CD8-positive, alpha-beta memory T cell (primary cell): ENCODE results near the gene SPAAR. TPM values are rescaled to one million over a fixed set of nuclear protein-coding genes. Genes with fewer than 3 reads are reported as not detected.

ENCODE experiments used
- CTCF ChIA-PET: fragments of 350-600 bp; sonication (Branson Sonifier 250); formaldehyde crosslinking; loops from one replicate; lab custom pipeline; 2021; ENCODE audit warnings: antibody characterized with exemption; lab: Charles Lee
- POLR2A ChIA-PET: fragments of 350-600 bp; sonication (Branson Sonifier 250); formaldehyde crosslinking; loops from one replicate; lab custom pipeline; 2021; ENCODE audit warnings: antibody characterized with exemption; lab: Charles Lee
- DNase-seq, 5 donors: peaks; one replicate each; pipeline versions ENCODE4 v3.0.0 to v3.0.0-alpha.2; 2020 to 2022; ENCODE audit warnings: mixed read lengths in 1 of 5
- H3K27ac ChIP-seq: one replicate; pipeline ENCODE4 v1.7.0; 2013; ENCODE audit warnings: low read depth, mild to moderate bottlenecking, low read length, moderate library complexity
- H3K27me3 ChIP-seq: 2 replicates; pipeline ENCODE4 v1.7.0; 2013; ENCODE audit warnings: low read length, mild to moderate bottlenecking; ENCODE audit not compliant: insufficient read depth, poor library complexity, severe bottlenecking
- H3K36me3 ChIP-seq: 2 replicates; pipeline ENCODE4 v1.7.0; 2013; ENCODE audit warnings: mild to moderate bottlenecking, low read length, moderate library complexity; ENCODE audit not compliant: insufficient read depth
- H3K4me1 ChIP-seq: 2 replicates; pipeline ENCODE4 v1.7.0; 2013; ENCODE audit warnings: mild to moderate bottlenecking, low read length, moderate library complexity; ENCODE audit not compliant: insufficient read depth
- H3K4me3 ChIP-seq: 2 replicates; pipeline ENCODE4 v1.7.0; 2013; ENCODE audit warnings: mild to moderate bottlenecking, low read length
- H3K9me3 ChIP-seq: 2 replicates; pipeline ENCODE4 v1.7.0; 2013; ENCODE audit warnings: mild to moderate bottlenecking, low read length
- H3K27ac Mint-ChIP-seq, 8 donors: one replicate each; pipeline ENCODE4 v1.8.0; 2020 to 2021; ENCODE audit warnings: mixed read lengths in 8 of 8, mild to moderate bottlenecking in 6 of 8, inconsistent platforms in 3 of 8, moderate library complexity in 3 of 8
- H3K27me3 Mint-ChIP-seq, 2 donors: one replicate each; pipeline ENCODE4 v1.8.0; 2020 to 2021; ENCODE audit warnings: mixed read lengths in 2 of 2, mild to moderate bottlenecking in 1 of 2, moderate library complexity in 1 of 2
- H3K36me3 Mint-ChIP-seq, 3 donors: one replicate each; pipeline ENCODE4 v1.8.0; 2020 to 2021; ENCODE audit warnings: mixed read lengths in 3 of 3, inconsistent platforms in 1 of 3, mild to moderate bottlenecking in 1 of 3
- H3K4me1 Mint-ChIP-seq, 3 donors: one replicate each; pipeline ENCODE4 v1.8.0; 2020 to 2021; ENCODE audit warnings: mixed read lengths in 3 of 3, inconsistent platforms in 1 of 3, mild to moderate bottlenecking in 1 of 3
- H3K4me3 Mint-ChIP-seq, 7 donors: one replicate each; pipeline ENCODE4 v1.8.0; 2020 to 2021; ENCODE audit warnings: mixed read lengths in 7 of 7, mild to moderate bottlenecking in 6 of 7, moderate library complexity in 4 of 7, inconsistent platforms in 2 of 7
- H3K9me3 Mint-ChIP-seq, 5 donors: one replicate each; pipeline ENCODE4 v1.8.0; 2020 to 2022; ENCODE audit warnings: mixed read lengths in 5 of 5, mild to moderate bottlenecking in 3 of 5, moderate library complexity in 2 of 5, inconsistent platforms in 1 of 5
- polyA plus RNA-seq: library from polyadenylated mRNA; unstranded; fragments of 300-500 nt; fragmentation: Illumina TruSeq; gene quantifications from one replicate; pipeline ENCODE4 v1.2.3, GENCODE V29; 2021
- total RNA-seq, 2 experiments: library from RNA; stranded (reverse); gene quantifications; one replicate each; pipeline ENCODE4 v1.2.3, GENCODE V29; 2021

SPAAR gene
- total and polyA plus RNA-seq, 3 experiments from 2014 or later: not detected

- no peaks in the 10 kb centered on the region for H3K36me3 ChIP-seq
- no peaks in the 10 kb centered on the region for H3K9me3 Mint-ChIP-seq
- no peak overlapping the region for H3K4me3 ChIP-seq
- peaks cover 62% of the 10 kb centered on the region for H3K4me1 ChIP-seq
- H3K36me3 Mint-ChIP-seq: no peaks in the 10 kb centered on the region
- no peaks in the 10 kb centered on the region for H3K9me3 ChIP-seq
- H3K4me1 Mint-ChIP-seq: peaks cover 21 to 25% (median 24%) of the 10 kb centered on the region in 3 donors
- ChIA-PET POLR2A (interaction anchor here (0.6 kb wide), 1 partner anchor 216 kb away, joined by 3 read pairs; no protein-coding TSS in a partner anchor), CTCF (interaction anchor here (0.9 to 2.9 kb wide), 13 partner anchors 9 to 159 kb away, joined by 3 to 27 read pairs (median 4); partner anchors contain the start of gene SPAAR)
- no peaks in the 10 kb centered on the region for H3K27me3 ChIP-seq
- DNase-seq: peak; percentile 26 to 61 (median 35)
- no peak overlapping the region for H3K27ac ChIP-seq
- peak overlapping the region in 2 of 7 donors; percentile 13 to 32 for H3K4me3 Mint-ChIP-seq
- H3K27ac Mint-ChIP-seq: no peak overlapping the region
- H3K27me3 Mint-ChIP-seq: peaks cover 3 to 9% of the 10 kb centered on the region in 2 donors
These were observed 36.2 kb downstream of the SPAAR start for GRCh38 chr9:35945341-35946018.

- H3K9me3 ChIP-seq: no peaks in the 10 kb centered on the region
- H3K36me3 ChIP-seq: no peaks in the 10 kb centered on the region
- no peak for DNase-seq
- H3K4me1 Mint-ChIP-seq: peaks cover 8 to 12% (median 10%) of the 10 kb centered on the region in 3 donors
- no peak overlapping the region for H3K27ac ChIP-seq
- CTCF ChIA-PET: interaction anchor here (1.3 kb wide), 1 partner anchor 60 kb away, joined by 3 read pairs; no protein-coding TSS in a partner anchor
- peaks cover 32% of the 10 kb centered on the region for H3K4me1 ChIP-seq
- no peaks in the 10 kb centered on the region for H3K27me3 ChIP-seq
- H3K27ac Mint-ChIP-seq: no peak overlapping the region
- no peaks in the 10 kb centered on the region for H3K9me3 Mint-ChIP-seq
- H3K27me3 Mint-ChIP-seq: peaks cover 9 to 14% of the 10 kb centered on the region in 2 donors
- no peak overlapping the region for H3K4me3 Mint-ChIP-seq
- H3K36me3 Mint-ChIP-seq: no peaks in the 10 kb centered on the region
- no peak overlapping the region for H3K4me3 ChIP-seq
- POLR2A ChIA-PET: no interaction called here
These were observed 39.2 kb downstream of the SPAAR start for GRCh38 chr9:35948451-35948850.

GRCh38 chr9:35948901-35949318 lies 39.6 kb downstream of the SPAAR start:
- H3K27ac Mint-ChIP-seq: no peak overlapping the region
- DNase-seq: no peak
- Histone ChIP-seq H3K4me1 (peaks cover 27% of the 10 kb centered on the region), H3K27ac (no peak overlapping the region), H3K36me3 (no peaks in the 10 kb centered on the region), H3K4me3 (no peak overlapping the region), H3K9me3 (no peaks in the 10 kb centered on the region), H3K27me3 (no peaks in the 10 kb centered on the region)
- ChIA-PET CTCF (interaction anchor here (1.3 kb wide), 1 partner anchor 59 kb away, joined by 3 read pairs; no protein-coding TSS in a partner anchor), POLR2A (no interaction called here)
- peaks cover 7 to 10% (median 8%) of the 10 kb centered on the region in 3 donors for H3K4me1 Mint-ChIP-seq
- no peak overlapping the region for H3K4me3 Mint-ChIP-seq
- H3K9me3 Mint-ChIP-seq: no peaks in the 10 kb centered on the region
- H3K36me3 Mint-ChIP-seq: no peaks in the 10 kb centered on the region
- H3K27me3 Mint-ChIP-seq: peaks cover 9 to 19% of the 10 kb centered on the region in 2 donors

GRCh38 chr9:35951736-35952135 lies 42.4 kb downstream of the SPAAR start:
- no peak for DNase-seq
- Histone ChIP-seq H3K4me1 (peaks cover 8% of the 10 kb centered on the region), H3K27ac (no peak overlapping the region), H3K27me3 (no peaks in the 10 kb centered on the region), H3K36me3 (no peaks in the 10 kb centered on the region), H3K4me3 (no peak overlapping the region), H3K9me3 (no peaks in the 10 kb centered on the region)
- Mint-ChIP-seq H3K36me3 (no peaks in the 10 kb centered on the region), H3K4me1 (peaks cover 3 to 5% (median 4%) of the 10 kb centered on the region in 3 donors), H3K27me3 (peaks cover 12 to 29% of the 10 kb centered on the region in 2 donors), H3K9me3 (no peaks in the 10 kb centered on the region), H3K27ac (no peak overlapping the region), H3K4me3 (no peak overlapping the region)
- ChIA-PET CTCF (interaction anchor here (0.8 kb wide), 1 partner anchor 11 kb away, joined by 3 read pairs; no protein-coding TSS in a partner anchor), POLR2A (no interaction called here)

- Mint-ChIP-seq H3K27ac (peak overlapping the region in 1 of 8 donors; percentile 37), H3K27me3 (peaks cover 12 to 37% of the 10 kb centered on the region in 2 donors), H3K4me3 (no peak overlapping the region), H3K36me3 (no peaks in the 10 kb centered on the region), H3K9me3 (no peaks in the 10 kb centered on the region), H3K4me1 (peaks cover 3 to 5% (median 4%) of the 10 kb centered on the region in 3 donors)
- H3K27ac ChIP-seq: no peak overlapping the region
- H3K4me3 ChIP-seq: no peak overlapping the region
- no peaks in the 10 kb centered on the region for H3K27me3 ChIP-seq
- ChIA-PET POLR2A (no interaction called here), CTCF (interaction anchor here (0.8 kb wide), 1 partner anchor 10 kb away, joined by 3 read pairs; no protein-coding TSS in a partner anchor)
- peaks cover 8% of the 10 kb centered on the region for H3K4me1 ChIP-seq
- no peaks in the 10 kb centered on the region for H3K36me3 ChIP-seq
- no peak for DNase-seq
- H3K9me3 ChIP-seq: no peaks in the 10 kb centered on the region
These were observed 43.4 kb downstream of the SPAAR start for GRCh38 chr9:35952526-35953191.

- Mint-ChIP-seq H3K27ac (peak overlapping the region in 1 of 8 donors; percentile 1), H3K36me3 (no peaks in the 10 kb centered on the region), H3K4me3 (no peak overlapping the region), H3K27me3 (peaks cover 11 to 40% of the 10 kb centered on the region in 2 donors), H3K9me3 (no peaks in the 10 kb centered on the region), H3K4me1 (peaks cover 3 to 5% (median 4%) of the 10 kb centered on the region in 3 donors)
- peak in 4 of 5 donors; percentile 12 to 57 (median 48) for DNase-seq
- no peaks in the 10 kb centered on the region for H3K9me3 ChIP-seq
- ChIA-PET POLR2A (no interaction called here), CTCF (interaction anchor here (0.9 to 3.6 kb wide), 10 partner anchors 10 to 415 kb away, joined by 3 to 19 read pairs (median 4); no protein-coding TSS in a partner anchor)
- H3K27ac ChIP-seq: no peak overlapping the region
- H3K36me3 ChIP-seq: no peaks in the 10 kb centered on the region
- H3K27me3 ChIP-seq: peaks cover 4% of the 10 kb centered on the region
- H3K4me1 ChIP-seq: no peaks in the 10 kb centered on the region
- no peak overlapping the region for H3K4me3 ChIP-seq
These were observed 45.8 kb downstream of the SPAAR start for GRCh38 chr9:35954942-35955546.

GRCh38 chr9:35956651-35957050 lies 47.4 kb downstream of the SPAAR start:
- peaks cover 11 to 44% of the 10 kb centered on the region in 2 donors for H3K27me3 Mint-ChIP-seq

More at GRCh38 chr9:35956651-35957050, 47.4 kb downstream of the SPAAR start:
- Histone ChIP-seq H3K4me3 (no peak overlapping the region), H3K36me3 (no peaks in the 10 kb centered on the region), H3K4me1 (no peaks in the 10 kb centered on the region), H3K27ac (no peak overlapping the region), H3K27me3 (peaks cover 4% of the 10 kb centered on the region), H3K9me3 (no peaks in the 10 kb centered on the region)
- Mint-ChIP-seq H3K4me1 (peaks cover 3 to 5% (median 4%) of the 10 kb centered on the region in 3 donors), H3K4me3 (no peak overlapping the region), H3K36me3 (no peaks in the 10 kb centered on the region), H3K27ac (no peak overlapping the region), H3K9me3 (no peaks in the 10 kb centered on the region)
- DNase-seq: no peak
- POLR2A ChIA-PET: no interaction called here
- CTCF ChIA-PET: interaction anchor here (0.9 to 3.6 kb wide), 4 partner anchors 11 to 67 kb away, joined by 3 to 19 read pairs (median 10); no protein-coding TSS in a partner anchor
